ENCODE results near the gene TLE5. TPM values are rescaled to one million over a fixed set of nuclear protein-coding genes. Genes with fewer than 3 reads are reported as not detected.

Gene TLE5
- total and polyA plus RNA-seq, 9 of the 15 experiments (the other 6 are each of a cell fraction or from before 2014, with no cell fraction given), result 2.0 to 347 (median 235) TPM

- no peak for TF ChIP-seq USF1 (CRISPR knock-in tag; IDR thresholded peaks at IDR 0.05)
- no peak for TF ChIP-seq ZBTB7A (IDR thresholded peaks at IDR 0.05; ENCODE audit: borderline replicate concordance, control insufficient read depth, low read depth, low read length)
- TF ChIP-seq KDM2B (CRISPR knock-in tag; IDR thresholded peaks at IDR 0.05), result no peak
- no peak for TF ChIP-seq ZBTB17 (CRISPR knock-in tag; IDR thresholded peaks at IDR 0.05)
- TF ChIP-seq FOXJ3 (CRISPR knock-in tag; IDR thresholded peaks at IDR 0.05), result no peak
- TF ChIP-seq HOMEZ (CRISPR knock-in tag; IDR thresholded peaks at IDR 0.05), result no peak
- no peak for TF ChIP-seq ZNF347 (CRISPR knock-in tag; IDR thresholded peaks at IDR 0.05; ENCODE audit: low read depth)
- TF ChIP-seq BCOR (IDR thresholded peaks at IDR 0.05), result peak; percentile 97; the same call in 1 of the 2 replicates
- no peak for TF ChIP-seq JUNB (CRISPR knock-in tag; conservative IDR thresholded peaks at IDR 0.05)
- TF ChIP-seq MCM5 (IDR thresholded peaks at IDR 0.05; ENCODE audit: low read depth), result no peak
- TF ChIP-seq TSC22D4 (tag; IDR thresholded peaks at IDR 0.05), result no peak
- TF ChIP-seq HCFC1 (IDR thresholded peaks at IDR 0.05; ENCODE audit: low read depth, low read length), result 0 out of 2 replicates have a peak, but pooled peaks have one; percentile 8
- no peak for TF ChIP-seq OTX1 (CRISPR knock-in tag; IDR thresholded peaks at IDR 0.05)
- no peak for TF ChIP-seq ZBTB5 (IDR thresholded peaks at IDR 0.05)
- TF ChIP-seq TFAM (CRISPR knock-in tag; conservative IDR thresholded peaks at IDR 0.05), result no peak
- TF ChIP-seq SNAPC5 (CRISPR knock-in tag; IDR thresholded peaks at IDR 0.05), result no peak
- TF ChIP-seq RCOR1 (IDR thresholded peaks at IDR 0.05; ENCODE audit: borderline replicate concordance in 1 of 2, low read depth in 2 of 2, low read length in 2 of 2), result peak in 1 of 2 experiments; percentile 48; a peak in 1 of 4 replicates
- no peak for TF ChIP-seq ZSCAN32 (CRISPR knock-in tag; IDR thresholded peaks at IDR 0.05)
- TF ChIP-seq MYBL2 (IDR thresholded peaks at IDR 0.05; ENCODE audit: low read depth), result no peak
- no peak for TF ChIP-seq MYBL2 (CRISPR knock-in tag; IDR thresholded peaks at IDR 0.05; ENCODE audit: borderline replicate concordance)
- TF ChIP-seq NR4A1 (CRISPR knock-in tag; IDR thresholded peaks at IDR 0.05), result no peak
- TF ChIP-seq NR4A1 (tag; IDR thresholded peaks at IDR 0.05), result no peak
- TF ChIP-seq SRSF7 (optimal IDR thresholded peaks at IDR 0.05; ENCODE audit: low read depth, low read length), result no peak
- peak; percentile 91 for TF ChIP-seq TEAD4 (IDR thresholded peaks at IDR 0.05; ENCODE audit: low read length)
- TF ChIP-seq TEAD4 (CRISPR knock-in tag; IDR thresholded peaks at IDR 0.05; ENCODE audit: borderline replicate concordance), result no peak
- TF ChIP-seq ZNF507 (tag; conservative IDR thresholded peaks at IDR 0.05), result no peak
- no peak for TF ChIP-seq RBBP5 (IDR thresholded peaks at IDR 0.05; ENCODE audit: borderline replicate concordance, insufficient read depth, low read length, poor library complexity, severe bottlenecking)
Observed at GRCh38 chr19:3047496-3048189, 14.7 kb downstream of the TLE5 start (continued).

All from K562 (cell line).